Naive B cell (primary cell): ENCODE data around the gene COQ2. TPM values are rescaled to one million over a fixed set of nuclear protein-coding genes. Genes with fewer than 3 reads are reported as not detected.

Source experiments
- ATAC-seq, 2 donors: fragments of 150-1000 bp; cut with Tn5 transposase; 2 replicates each; pipeline ENCODE4 v1.10.0; 2021; ENCODE audit warnings: low read depth in 2 of 2, mild to moderate bottlenecking in 2 of 2, moderate library complexity in 2 of 2
- DNase-seq: peaks from one replicate; pipeline ENCODE4 v3.0.0; 2022
- H3K27ac Mint-ChIP-seq, 6 donors: one replicate each; pipeline ENCODE4 v1.8.0; 2020 to 2022; ENCODE audit warnings: mild to moderate bottlenecking in 6 of 6, mixed read lengths in 6 of 6, moderate library complexity in 5 of 6, inconsistent platforms in 2 of 6
- H3K27me3 Mint-ChIP-seq, 3 donors: one replicate each; pipeline ENCODE4 v1.8.0; 2021 to 2022; ENCODE audit warnings: mixed read lengths in 3 of 3, mild to moderate bottlenecking in 1 of 3
- H3K36me3 Mint-ChIP-seq, 2 donors: one replicate each; pipeline ENCODE4 v1.8.0; 2020 to 2022; ENCODE audit warnings: mixed read lengths in 2 of 2, inconsistent platforms in 1 of 2, mild to moderate bottlenecking in 1 of 2
- H3K4me1 Mint-ChIP-seq, 3 donors: one replicate each; pipeline ENCODE4 v1.8.0; 2020 to 2022; ENCODE audit warnings: mixed read lengths in 3 of 3, inconsistent platforms in 1 of 3, mild to moderate bottlenecking in 1 of 3, moderate library complexity in 1 of 3
- H3K4me3 Mint-ChIP-seq, 8 donors: one replicate each; pipeline ENCODE4 v1.8.0; 2020 to 2022; ENCODE audit warnings: mild to moderate bottlenecking in 8 of 8, mixed read lengths in 8 of 8, moderate library complexity in 8 of 8, inconsistent platforms in 2 of 8
- H3K9me3 Mint-ChIP-seq, 7 donors: one replicate each; pipeline ENCODE4 v1.8.0; 2020 to 2022; ENCODE audit warnings: mixed read lengths in 7 of 7, mild to moderate bottlenecking in 5 of 7, inconsistent platforms in 2 of 7, moderate library complexity in 1 of 7
- polyA plus RNA-seq, 6 donors: library from polyadenylated mRNA; unstranded; fragments of 300-500 nt; fragmentation: Illumina TruSeq; gene quantifications; one replicate each; pipeline ENCODE4 v1.2.3, GENCODE V29; 2021; ENCODE audit warnings: low read depth in 6 of 6

The COQ2 gene
- polyA plus RNA-seq, 6 donors from 2014 or later = 3.2 to 12.4 (median 11.5) TPM

DNA sequence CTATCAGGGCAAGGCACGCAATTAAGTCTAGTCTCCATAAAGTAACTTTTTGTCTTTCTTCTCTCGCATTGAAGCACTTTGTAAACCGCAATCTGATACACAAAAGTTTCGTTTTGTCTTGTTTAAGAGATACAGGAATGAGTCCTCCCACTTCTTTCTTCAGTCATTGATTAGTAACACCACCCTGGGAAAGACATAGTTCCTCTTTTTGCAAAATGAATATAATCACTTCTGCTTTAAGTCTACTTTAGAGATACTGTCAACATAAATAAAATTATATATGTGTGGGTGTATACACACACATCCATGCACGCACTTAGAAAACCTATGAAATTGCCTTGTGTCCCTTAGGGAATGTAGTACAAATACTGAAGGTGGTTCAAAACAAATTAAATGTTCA is 11.7 kb downstream of the COQ2 start:
- ATAC-seq (peak; percentile 89 to 90), DNase-seq (peak; percentile 55)
- Mint-ChIP-seq H3K4me3 (peak overlapping the region in 4 of 8 donors; percentile 3 to 53 (median 24)), H3K9me3 (no peaks in the 10 kb centered on the region), H3K36me3 (peaks cover 0 to 9% of the 10 kb centered on the region in 2 donors), H3K27ac (peak overlapping the region in 3 of 6 donors; percentile 19 to 45 (median 36)), H3K4me1 (peaks cover 18 to 29% (median 18%) of the 10 kb centered on the region in 3 donors), H3K27me3 (no peaks in the 10 kb centered on the region)

DNA sequence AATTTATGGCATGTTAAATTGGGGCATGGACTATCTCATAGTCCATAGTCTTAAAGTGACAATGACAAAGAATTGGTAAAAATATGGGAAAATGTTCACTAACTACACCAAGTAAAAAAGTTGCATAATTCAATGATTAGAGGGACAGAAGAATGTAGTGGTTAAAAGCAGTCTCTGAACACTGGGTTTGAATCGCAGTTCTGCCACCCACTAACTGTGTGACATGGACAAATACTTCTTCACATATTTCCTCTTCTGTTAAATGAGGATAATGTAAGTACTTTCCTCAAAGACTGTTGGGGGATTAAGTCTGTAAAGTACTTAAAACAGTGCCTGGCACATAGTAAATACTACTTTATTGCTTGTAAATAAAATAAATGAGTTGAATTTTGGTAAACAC is 15.3 kb downstream of the COQ2 start:
- DNase-seq = no peak
- Mint-ChIP-seq H3K36me3 (peaks cover 0 to 10% of the 10 kb centered on the region in 2 donors), H3K9me3 (no peaks in the 10 kb centered on the region), H3K27ac (no peak overlapping the region), H3K4me3 (no peak overlapping the region), H3K27me3 (no peaks in the 10 kb centered on the region), H3K4me1 (peaks cover 6 to 16% (median 9%) of the 10 kb centered on the region in 3 donors)
- ATAC-seq = no peak

DNA sequence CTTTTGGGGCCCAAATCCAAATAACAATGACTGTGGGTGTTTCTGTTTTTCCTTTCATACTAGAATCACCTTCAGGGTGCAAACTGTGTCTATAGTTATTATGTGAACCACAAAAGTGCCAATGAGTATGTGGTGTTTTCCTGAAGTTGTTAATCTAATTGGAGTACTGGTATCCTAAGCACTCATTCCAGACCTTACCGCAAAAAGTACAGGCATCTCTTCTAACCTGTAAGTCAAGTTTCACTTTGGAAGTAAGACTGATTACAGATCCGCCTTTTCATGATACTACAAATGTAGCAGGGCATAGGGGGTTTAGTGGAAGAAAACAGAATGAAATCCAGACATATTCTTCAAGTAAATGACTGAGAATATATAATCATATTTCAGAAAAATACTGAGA is 16.1 kb downstream of the COQ2 start:
- DNase-seq (no peak), ATAC-seq (no peak)
- Mint-ChIP-seq H3K36me3 (peaks cover under 1 to 10% of the 10 kb centered on the region in 2 donors), H3K9me3 (no peaks in the 10 kb centered on the region), H3K27me3 (no peaks in the 10 kb centered on the region), H3K4me3 (no peak overlapping the region), H3K27ac (peak overlapping the region in 2 of 6 donors; percentile 10 to 39), H3K4me1 (peaks cover 6 to 13% (median 9%) of the 10 kb centered on the region in 3 donors)

DNA sequence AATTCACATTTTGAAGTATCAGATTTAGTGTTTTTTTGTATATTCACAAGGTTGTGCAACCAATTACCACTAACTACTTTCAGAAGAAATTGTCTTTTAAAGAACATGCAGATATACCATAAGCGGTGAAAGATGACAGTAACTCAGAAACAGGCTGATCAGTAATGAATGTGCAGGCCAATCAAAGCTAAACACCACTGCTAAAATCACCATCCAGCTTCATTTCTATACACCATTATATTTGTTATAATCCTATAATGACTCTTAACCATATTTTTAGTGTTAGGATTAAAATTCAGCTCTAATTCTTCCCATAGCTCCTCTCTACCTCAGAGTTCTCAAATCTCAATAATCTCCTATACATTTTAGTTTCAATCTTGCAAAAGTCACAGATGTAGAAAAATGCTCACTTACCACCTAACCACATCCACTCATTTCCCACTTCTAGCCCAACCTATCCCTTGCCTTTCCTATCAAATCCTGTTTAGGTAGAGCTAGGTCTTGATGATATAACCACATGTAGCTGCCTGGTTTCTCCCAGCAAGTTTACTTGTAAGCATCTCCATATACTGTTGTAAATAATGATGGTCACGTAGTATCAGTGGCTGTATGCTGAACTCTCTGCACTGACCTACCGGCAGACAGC is 16.6 kb downstream of the COQ2 start:
- H3K4me3 Mint-ChIP-seq = no peak overlapping the region
- DNase-seq (no peak), ATAC-seq (no peak)
- H3K4me1 Mint-ChIP-seq = peaks cover 5 to 8% (median 6%) of the 10 kb centered on the region in 3 donors
- no peaks in the 10 kb centered on the region for H3K9me3 Mint-ChIP-seq
- H3K36me3 Mint-ChIP-seq = peaks cover 6 to 13% of the 10 kb centered on the region in 2 donors
- H3K27me3 Mint-ChIP-seq = no peaks in the 10 kb centered on the region
- H3K27ac Mint-ChIP-seq = peak overlapping the region in 2 of 6 donors; percentile 10 to 30

DNA sequence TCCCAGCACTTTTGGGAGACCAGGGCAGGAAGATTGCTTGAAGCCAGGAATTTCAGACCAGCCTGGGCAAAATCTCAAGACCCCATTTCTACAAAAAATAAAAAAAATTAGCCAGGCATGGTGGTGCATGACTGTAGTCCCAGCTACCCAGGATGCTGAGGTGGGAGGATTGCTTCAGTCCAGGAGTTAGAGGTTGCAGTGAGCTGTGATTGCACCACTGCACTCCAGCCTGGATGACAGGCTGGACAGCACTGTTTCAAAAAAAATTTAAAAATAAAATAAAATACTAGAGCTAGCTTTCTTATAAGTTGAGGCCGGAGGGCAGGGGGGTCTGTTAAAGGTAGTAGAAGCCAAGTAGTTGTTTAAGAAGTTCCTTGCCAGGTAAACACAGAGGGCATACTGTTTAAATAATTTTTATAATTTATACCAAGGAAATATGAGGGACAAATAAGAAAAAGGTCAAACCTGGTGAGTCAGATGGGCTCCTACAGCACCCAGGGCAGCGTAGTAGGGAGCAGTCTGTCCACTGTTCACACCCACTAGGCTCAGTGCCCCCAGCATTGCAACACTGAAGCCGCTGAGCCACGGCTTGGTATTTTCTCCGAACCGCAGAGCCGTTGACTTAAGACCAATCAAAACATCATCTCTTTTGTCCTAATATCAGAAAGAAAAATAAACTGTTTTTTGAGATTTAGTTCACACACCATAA is 17.3 kb downstream of the COQ2 start:
- H3K4me1 Mint-ChIP-seq = peaks cover 0 to 2% (median 0%) of the 10 kb centered on the region in 3 donors
- no peak overlapping the region for H3K27ac Mint-ChIP-seq
- H3K36me3 Mint-ChIP-seq = peaks cover 8 to 17% of the 10 kb centered on the region in 2 donors
- H3K4me3 Mint-ChIP-seq = no peak overlapping the region
- ATAC-seq (no peak), DNase-seq (no peak)
- H3K27me3 Mint-ChIP-seq = no peaks in the 10 kb centered on the region
- H3K9me3 Mint-ChIP-seq = no peaks in the 10 kb centered on the region

DNA sequence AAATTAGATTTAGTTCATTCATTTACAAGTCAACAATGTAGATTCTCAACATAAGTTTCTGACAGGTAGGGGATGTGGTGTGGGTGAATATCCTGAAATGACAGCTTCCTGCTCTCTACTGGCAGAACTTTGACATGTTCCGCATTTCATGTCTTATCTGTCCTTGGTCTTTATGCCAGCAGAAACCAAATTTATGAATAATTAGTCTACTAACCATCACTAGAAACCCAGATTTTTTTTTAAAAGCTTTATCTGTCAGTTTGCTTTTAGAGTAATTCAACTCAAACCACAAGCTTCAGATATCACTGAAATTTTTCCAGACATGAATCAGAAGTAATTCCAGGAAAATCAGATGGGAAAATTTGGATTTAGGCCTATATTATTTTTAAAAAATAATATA is 17.9 kb downstream of the COQ2 start:
- H3K4me1 Mint-ChIP-seq = peaks cover 0 to 2% (median 0%) of the 10 kb centered on the region in 3 donors
- H3K27me3 Mint-ChIP-seq = no peaks in the 10 kb centered on the region
- no peak overlapping the region for H3K4me3 Mint-ChIP-seq
- peaks cover 8 to 17% of the 10 kb centered on the region in 2 donors for H3K36me3 Mint-ChIP-seq
- ATAC-seq (peak; percentile 41 to 62), DNase-seq (no peak)
- H3K27ac Mint-ChIP-seq = no peak overlapping the region
- no peaks in the 10 kb centered on the region for H3K9me3 Mint-ChIP-seq

DNA sequence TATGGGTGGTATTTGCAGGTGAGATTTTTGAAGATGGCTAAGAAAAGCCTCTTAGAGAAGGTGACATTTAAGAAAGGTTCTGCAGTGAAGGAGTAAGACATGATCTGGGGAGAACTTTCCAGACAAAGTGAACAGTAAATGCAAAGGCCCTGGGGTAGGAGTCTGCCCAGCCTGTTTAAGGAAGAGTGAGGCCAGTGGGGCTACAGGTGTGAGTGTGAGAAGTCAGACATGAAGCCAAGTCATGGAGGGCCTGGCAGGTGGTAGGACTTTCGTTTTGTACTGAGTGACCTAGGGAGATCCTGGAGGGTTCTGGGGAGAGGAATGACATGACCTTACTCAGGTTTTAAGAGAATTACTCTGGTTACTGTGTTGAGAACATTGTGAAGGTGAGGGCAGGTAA is 21.5 kb downstream of the COQ2 start:
- Mint-ChIP-seq H3K4me1 (peaks cover 18 to 31% (median 24%) of the 10 kb centered on the region in 3 donors), H3K9me3 (no peaks in the 10 kb centered on the region), H3K27ac (peak overlapping the region in 2 of 6 donors; percentile 0 to 81), H3K27me3 (no peaks in the 10 kb centered on the region), H3K4me3 (no peak overlapping the region), H3K36me3 (peaks cover 8 to 10% of the 10 kb centered on the region in 2 donors)
- DNase-seq (no peak), ATAC-seq (no peak)

DNA sequence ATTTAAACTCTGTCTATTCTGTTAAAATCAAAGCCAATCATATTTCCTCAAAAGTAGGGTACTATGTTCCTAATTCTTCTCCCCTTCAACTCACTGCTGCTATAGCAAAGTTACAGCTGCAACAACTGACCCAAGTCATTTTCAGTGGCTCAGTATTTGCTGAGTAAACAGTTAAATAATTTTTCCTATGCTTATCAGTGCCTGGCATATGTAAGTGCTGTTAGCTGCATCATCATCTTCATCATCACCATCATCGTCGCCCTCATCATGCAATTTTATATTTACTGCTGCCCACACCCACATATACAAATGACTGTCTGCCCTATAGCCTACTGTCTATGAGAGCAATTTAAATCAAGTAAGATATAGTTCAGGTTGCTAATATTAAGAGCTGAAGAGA is 21.9 kb downstream of the COQ2 start:
- Mint-ChIP-seq H3K4me3 (no peak overlapping the region), H3K36me3 (peaks cover 7 to 8% of the 10 kb centered on the region in 2 donors), H3K9me3 (no peaks in the 10 kb centered on the region), H3K27me3 (no peaks in the 10 kb centered on the region), H3K27ac (peak overlapping the region in 2 of 6 donors; percentile 0 to 9), H3K4me1 (peaks cover 22 to 35% (median 29%) of the 10 kb centered on the region in 3 donors)
- no peak for ATAC-seq
- DNase-seq = no peak

DNA sequence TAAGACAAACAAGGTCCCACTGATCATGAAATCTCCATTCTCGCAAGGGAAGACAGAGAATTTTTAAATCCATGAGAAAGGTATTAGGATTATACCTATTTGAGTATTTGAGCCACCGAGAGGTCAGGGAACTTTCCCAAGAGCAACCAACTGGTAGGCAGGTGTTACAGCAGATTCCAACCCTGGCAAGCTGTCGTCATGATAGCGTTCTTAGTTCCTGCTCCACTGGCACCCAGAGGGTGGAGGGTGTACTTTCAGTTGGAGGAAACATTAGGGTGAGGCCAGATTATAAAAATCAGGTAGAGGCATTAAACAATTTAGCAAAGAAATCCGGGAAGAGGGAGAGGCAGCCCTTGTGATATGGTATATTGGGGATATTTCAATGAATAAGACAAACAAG is 23.3 kb downstream of the COQ2 start:
- Mint-ChIP-seq H3K27me3 (no peaks in the 10 kb centered on the region), H3K9me3 (no peaks in the 10 kb centered on the region), H3K27ac (no peak overlapping the region)

DNA sequence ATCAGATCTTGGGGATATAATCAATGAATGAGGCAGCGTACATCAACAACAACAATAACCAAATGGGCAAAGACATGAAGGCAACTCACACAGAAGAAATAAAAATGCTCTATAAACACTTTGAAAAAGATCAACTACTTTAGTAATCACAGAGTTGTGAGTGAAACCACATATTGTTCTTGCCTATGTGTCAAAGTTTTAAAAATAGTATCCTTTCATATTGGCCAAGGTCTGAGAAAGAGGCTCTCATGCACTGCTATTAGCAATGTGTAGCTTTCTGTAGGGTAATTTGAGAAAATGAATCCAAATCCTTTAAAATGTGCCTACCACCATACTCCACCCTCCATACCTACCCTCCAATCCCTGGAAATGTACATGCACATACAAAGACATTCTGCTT is 25.0 kb downstream of the COQ2 start:
- Mint-ChIP-seq H3K36me3 (peaks cover 7 to 8% of the 10 kb centered on the region in 2 donors), H3K4me3 (no peak overlapping the region), H3K27ac (peak overlapping the region in 3 of 6 donors; percentile 25 to 61 (median 52)), H3K9me3 (no peaks in the 10 kb centered on the region), H3K27me3 (no peaks in the 10 kb centered on the region), H3K4me1 (peaks cover 26 to 51% (median 40%) of the 10 kb centered on the region in 3 donors)
- no peak for ATAC-seq
- no peak for DNase-seq

More for the DNA sequence above, 23.3 kb downstream of the COQ2 start:
- Mint-ChIP-seq H3K4me3 (no peak overlapping the region), H3K4me1 (peaks cover 26 to 46% (median 39%) of the 10 kb centered on the region in 3 donors), H3K36me3 (peaks cover 7 to 8% of the 10 kb centered on the region in 2 donors)
- no peak for ATAC-seq
- no peak for DNase-seq

DNA sequence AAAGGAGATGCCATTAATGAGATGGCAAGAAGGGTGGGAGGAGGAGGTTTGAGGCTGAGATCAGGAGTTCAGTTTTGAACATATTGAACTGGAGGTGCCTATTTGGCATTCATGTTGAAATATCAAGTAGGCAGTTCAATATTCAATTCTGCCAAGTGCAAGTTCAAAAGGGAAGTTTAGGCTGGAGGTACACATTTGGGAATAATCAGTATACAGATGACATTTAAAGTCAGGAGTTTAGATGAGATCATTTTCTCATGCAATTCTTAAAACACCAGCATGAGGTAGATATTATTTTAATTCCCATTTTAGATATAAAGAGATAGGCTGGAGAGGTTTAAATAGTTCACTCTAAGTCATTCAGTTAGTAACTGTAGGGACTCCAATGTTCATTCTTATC is 26.1 kb downstream of the COQ2 start:
- no peak for ATAC-seq
- Mint-ChIP-seq H3K4me1 (peaks cover 26 to 57% (median 46%) of the 10 kb centered on the region in 3 donors), H3K9me3 (no peaks in the 10 kb centered on the region), H3K27me3 (no peaks in the 10 kb centered on the region), H3K4me3 (no peak overlapping the region), H3K36me3 (peaks cover 7 to 8% of the 10 kb centered on the region in 2 donors), H3K27ac (peak overlapping the region in 3 of 6 donors; percentile 21 to 58 (median 52))
- DNase-seq = no peak

DNA sequence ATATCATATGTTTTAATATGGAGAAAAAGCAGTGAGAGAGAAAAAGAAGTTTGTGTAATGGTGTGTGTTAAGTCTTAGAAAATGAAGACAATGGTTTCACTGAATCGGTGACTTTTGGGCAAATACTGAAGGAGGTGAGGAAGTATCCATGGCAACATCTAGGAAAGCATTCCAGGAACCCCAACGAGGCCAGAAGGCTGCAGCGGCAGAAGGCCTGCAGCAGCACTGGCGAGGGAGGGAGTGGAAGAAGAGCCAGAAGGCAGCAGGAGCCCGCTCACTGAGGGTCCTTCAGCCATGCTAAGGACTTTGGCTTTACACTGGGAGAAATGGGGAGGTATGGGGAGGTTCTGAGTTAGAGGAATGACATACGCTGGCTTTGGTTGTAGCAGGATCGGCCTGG is 26.8 kb downstream of the COQ2 start:
- no peaks in the 10 kb centered on the region for H3K27me3 Mint-ChIP-seq
- no peaks in the 10 kb centered on the region for H3K9me3 Mint-ChIP-seq
- peak overlapping the region in 4 of 6 donors; percentile 52 to 90 (median 60) for H3K27ac Mint-ChIP-seq
- no peak for DNase-seq
- peaks cover 32 to 63% (median 53%) of the 10 kb centered on the region in 3 donors for H3K4me1 Mint-ChIP-seq
- peak overlapping the region in 2 of 8 donors; percentile 1 to 37 for H3K4me3 Mint-ChIP-seq
- peaks cover 1 to 3% of the 10 kb centered on the region in 2 donors for H3K36me3 Mint-ChIP-seq
- no peak for ATAC-seq

DNA sequence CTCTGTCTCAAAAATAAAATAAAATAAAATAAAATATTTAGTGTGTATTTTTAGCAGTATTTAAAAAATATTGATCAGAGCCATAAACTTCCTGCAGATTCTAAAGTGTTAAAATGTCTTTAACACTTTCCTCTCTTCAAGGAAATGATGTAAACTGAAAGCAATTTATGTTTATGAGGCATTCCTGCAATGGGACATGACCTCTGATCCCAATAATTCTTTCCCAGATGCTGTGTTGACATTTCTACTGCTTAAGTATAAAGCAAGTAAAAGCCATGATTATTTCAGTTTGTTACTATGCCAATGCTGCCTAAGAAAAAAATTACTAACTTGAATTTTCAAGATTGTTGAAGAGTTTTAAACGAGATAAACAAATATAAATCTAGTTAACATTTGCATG is 29.0 kb downstream of the COQ2 start:
- DNase-seq (no peak), ATAC-seq (no peak)
- Mint-ChIP-seq H3K36me3 (no peaks in the 10 kb centered on the region), H3K4me1 (peaks cover 46 to 72% (median 65%) of the 10 kb centered on the region in 3 donors), H3K4me3 (no peak overlapping the region), H3K9me3 (no peaks in the 10 kb centered on the region), H3K27me3 (no peaks in the 10 kb centered on the region), H3K27ac (peak overlapping the region in 1 of 6 donors; percentile 47)
